GM15510 (cell line): Measurements from ENCODE around the gene LRRN2.

Experiments
- POLR2A ChIP-seq: IDR thresholded peaks from 3 replicates; pipeline ENCODE4 v1.6.1; 2011; ENCODE audit warnings: borderline replicate concordance; ENCODE audit not compliant: insufficient read length; ENCODE audit errors: extremely low read depth

The LRRN2 gene

GRCh38 chr1:204704794-204705492 lies 19.4 kb upstream of the LRRN2 start:
- no peak for TF ChIP-seq POLR2A

- no peak for TF ChIP-seq POLR2A
These were observed 18.5 kb upstream of the LRRN2 start for GRCh38 chr1:204703826-204704612.

- TF ChIP-seq POLR2A = no peak
These were observed 17.7 kb upstream of the LRRN2 start for GRCh38 chr1:204703268-204703664.

- no peak for TF ChIP-seq POLR2A
These were observed 17.2 kb upstream of the LRRN2 start for GRCh38 chr1:204702552-204703267.

GRCh38 chr1:204701229-204701628 lies 15.7 kb upstream of the LRRN2 start:
- no peak for TF ChIP-seq POLR2A

GRCh38 chr1:204697893-204698292 lies 12.4 kb upstream of the LRRN2 start:
- no peak for TF ChIP-seq POLR2A

- no peak for TF ChIP-seq POLR2A
These were observed 11.1 kb upstream of the LRRN2 start for GRCh38 chr1:204696606-204697005.

- no peak for TF ChIP-seq POLR2A
These were observed 10.2 kb upstream of the LRRN2 start for GRCh38 chr1:204695692-204696091.

- no peak for TF ChIP-seq POLR2A
These were observed 8.6 kb upstream of the LRRN2 start for GRCh38 chr1:204694145-204694544.

GRCh38 chr1:204692841-204693356 lies 7.4 kb upstream of the LRRN2 start:
- TF ChIP-seq POLR2A = no peak

- no peak for TF ChIP-seq POLR2A
These were observed 6.8 kb upstream of the LRRN2 start for GRCh38 chr1:204692325-204692840.

GRCh38 chr1:204688776-204689175 lies 3.2 kb upstream of the LRRN2 start:
- TF ChIP-seq POLR2A = no peak

- TF ChIP-seq POLR2A = no peak
These were observed 2.5 kb upstream of the LRRN2 start for GRCh38 chr1:204688007-204688406.

GRCh38 chr1:204684571-204685235 lies 835 bp downstream of the LRRN2 start:
- TF ChIP-seq POLR2A = no peak
